Lung microvascular endothelial cell (primary cell): ENCODE results near the gene CPZ. TPM values are rescaled to one million over a fixed set of nuclear protein-coding genes. Genes with fewer than 3 reads are reported as not detected.
"Not testable (repeated sequence)": the region's sequence is repeated elsewhere in the genome, so short reads cannot be mapped to it uniquely, and the experiment has no call there.

Experiments used
- DNase-seq, 2 donors: peaks; one replicate each; pipeline versions ENCODE4 v3.0.0 to v3.0.0-alpha.2; 2010; ENCODE audit warnings: low read depth in 2 of 2
- total RNA-seq: library from RNA; depleted of rRNA; stranded (reverse); fragments of >200 nt; gene quantifications from 2 replicates; pipeline ENCODE4 v1.2.1, GENCODE V29; 2014

CPZ gene
- total RNA-seq, 1 donor from 2014 or later = not detected

DNA sequence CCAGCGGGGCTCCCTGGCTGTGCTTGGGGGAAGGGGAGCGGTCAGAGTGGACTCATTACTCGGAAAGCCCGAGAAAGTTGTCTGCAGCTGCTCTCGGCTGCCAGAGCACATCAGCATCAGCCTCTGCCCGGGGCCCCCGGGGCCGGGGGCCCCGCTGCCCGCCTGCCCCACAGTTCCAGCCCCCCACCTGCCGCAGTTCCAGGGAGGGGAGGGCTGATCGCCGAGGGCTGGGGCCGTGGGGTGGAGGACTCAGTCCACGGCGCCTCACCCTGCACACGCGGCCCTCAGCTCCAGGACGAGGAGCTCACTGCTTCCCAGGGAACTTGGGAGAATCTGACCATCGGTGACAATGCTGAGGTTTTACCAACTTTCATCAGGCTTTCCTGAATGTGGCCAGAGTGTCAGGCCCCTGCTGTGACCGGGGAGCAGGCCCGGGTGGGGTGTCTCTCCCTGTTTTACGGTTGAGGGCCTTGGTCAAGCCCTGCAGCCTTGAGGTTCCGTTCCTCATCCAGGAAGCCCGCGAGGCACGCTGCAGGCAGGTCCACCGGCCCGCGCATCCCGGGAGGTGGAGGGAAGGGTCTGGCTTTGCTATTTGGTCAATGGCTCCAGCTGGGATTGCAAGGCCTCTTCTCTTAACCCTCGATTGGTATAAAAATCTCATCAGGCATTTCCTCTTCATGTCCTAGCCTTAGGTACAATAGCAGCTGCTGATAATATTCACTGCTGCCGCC is 57.2 kb downstream of the CPZ start:
- no peak for DNase-seq

DNA sequence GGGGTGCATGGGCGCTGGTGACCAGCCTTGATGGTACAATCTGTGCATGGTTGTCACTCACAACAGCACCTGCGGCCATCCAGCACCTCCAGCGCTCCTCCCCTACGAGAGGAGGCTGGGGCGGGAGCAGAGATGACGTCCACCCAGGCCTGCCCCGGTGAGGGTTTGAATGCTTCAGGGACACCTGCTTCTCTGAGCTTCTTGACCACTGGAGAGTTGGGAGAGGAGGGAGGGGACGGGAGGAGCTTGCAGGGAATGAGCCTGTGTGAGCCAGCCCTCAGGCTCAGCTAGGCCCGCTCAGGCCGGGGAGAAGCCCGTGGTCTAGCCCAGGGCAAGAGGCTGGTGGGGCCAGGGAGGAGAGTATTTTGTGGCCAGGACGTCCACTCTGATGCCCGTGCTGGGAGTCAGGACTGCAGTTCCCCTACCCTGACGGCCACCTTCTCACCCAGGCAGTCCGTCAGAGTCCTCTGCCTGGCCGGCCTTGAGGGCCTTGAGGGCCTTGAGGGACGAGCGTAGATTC is 59.2 kb downstream of the CPZ start:
- no peak for DNase-seq

DNA sequence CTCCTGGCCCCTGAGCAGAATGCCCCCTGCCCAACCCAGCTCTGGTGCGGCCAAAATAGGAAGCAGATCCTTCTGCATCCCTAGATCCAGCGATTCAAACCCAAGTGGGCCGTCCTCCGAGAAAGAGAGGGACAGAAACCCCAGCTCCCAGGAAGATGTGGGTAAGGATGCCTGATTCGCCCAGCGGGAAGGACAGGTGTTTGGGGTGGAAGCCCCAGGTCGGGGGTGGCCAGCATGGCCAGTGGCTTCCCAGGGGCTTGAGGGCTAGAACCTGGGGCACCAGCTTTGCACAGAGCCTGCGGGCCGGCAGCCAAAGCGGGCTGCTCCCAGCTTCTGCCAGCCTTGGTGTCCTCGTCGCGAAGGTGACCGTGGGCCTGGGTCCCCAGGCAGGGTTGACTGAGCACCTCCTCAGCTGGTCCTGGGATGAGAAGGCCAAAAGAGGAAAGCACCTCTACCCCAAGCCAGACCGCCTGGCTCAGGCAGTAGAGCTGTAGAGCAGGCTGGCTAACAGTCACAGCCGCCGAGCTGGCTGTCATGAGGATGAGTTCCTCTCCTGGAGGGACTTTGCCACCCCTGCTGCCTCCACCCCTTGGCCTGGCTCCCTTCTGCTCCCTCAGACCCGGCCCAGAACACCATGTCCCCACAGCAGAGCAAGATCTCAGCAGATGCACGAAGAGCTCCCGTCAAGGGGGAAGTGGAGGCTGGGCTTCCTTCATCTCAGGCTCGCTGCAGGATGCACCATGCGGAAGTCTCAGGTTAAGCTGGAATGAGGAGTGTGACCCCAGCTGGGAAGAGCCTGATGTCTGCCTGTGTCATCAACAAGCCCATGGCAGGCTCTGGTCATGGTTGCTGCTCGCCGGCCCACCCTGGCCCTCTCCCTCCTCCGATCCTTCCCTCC is 59.9 kb downstream of the CPZ start:
- DNase-seq = no peak

DNA sequence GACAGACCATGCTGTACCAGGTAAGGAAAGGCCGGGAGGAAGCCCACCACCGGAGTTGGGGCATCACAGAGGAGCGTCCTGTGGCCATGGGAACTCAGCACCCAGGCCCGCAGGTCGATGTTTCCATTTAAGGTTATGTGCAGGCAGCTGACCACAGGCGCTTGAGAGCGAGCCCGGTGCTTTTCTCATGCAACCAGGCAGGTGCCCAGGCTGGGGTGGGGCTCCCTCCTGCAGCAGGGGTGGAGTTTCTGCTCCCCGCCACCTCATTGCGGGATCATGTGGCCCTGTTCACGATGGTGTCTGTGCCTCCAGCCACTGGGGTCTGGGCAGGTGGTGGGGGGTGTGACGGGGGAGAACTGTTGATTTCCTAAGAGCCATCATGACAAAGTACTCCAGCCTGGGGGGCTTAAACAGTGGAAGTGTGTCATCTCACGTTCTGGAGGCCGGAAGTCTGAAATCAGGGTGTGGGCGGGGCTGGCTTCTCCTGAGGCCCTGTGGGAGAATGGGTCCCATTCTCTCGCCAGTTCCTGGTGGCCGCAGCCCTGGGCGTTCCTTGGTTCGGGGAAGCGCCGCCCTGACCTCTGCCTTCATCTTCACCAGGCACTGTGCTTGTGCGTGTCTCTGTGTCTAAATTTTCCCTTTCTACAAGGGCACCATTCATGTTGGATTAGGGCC is 60.9 kb downstream of the CPZ start:
- DNase-seq = no peak

DNA sequence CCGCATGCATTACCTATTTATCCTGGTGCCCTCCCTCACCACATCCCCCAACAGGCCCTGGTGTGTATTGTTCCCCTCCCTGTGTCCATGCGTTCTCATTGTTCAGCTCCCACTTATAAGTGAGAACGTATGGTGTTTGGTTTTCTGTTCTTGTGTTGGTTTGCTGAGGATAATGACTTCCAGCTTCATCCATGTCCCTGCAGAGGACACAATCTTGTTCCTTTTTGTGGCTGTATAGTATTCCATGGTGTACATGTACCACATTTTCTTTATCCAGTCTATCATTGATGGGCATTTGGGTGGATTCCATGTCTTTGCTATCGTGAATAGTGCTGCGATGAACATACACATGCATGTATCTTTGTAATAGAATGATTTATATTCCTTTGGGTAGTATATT is 61.6 kb downstream of the CPZ start:
- DNase-seq = not testable (repeated sequence)

DNA sequence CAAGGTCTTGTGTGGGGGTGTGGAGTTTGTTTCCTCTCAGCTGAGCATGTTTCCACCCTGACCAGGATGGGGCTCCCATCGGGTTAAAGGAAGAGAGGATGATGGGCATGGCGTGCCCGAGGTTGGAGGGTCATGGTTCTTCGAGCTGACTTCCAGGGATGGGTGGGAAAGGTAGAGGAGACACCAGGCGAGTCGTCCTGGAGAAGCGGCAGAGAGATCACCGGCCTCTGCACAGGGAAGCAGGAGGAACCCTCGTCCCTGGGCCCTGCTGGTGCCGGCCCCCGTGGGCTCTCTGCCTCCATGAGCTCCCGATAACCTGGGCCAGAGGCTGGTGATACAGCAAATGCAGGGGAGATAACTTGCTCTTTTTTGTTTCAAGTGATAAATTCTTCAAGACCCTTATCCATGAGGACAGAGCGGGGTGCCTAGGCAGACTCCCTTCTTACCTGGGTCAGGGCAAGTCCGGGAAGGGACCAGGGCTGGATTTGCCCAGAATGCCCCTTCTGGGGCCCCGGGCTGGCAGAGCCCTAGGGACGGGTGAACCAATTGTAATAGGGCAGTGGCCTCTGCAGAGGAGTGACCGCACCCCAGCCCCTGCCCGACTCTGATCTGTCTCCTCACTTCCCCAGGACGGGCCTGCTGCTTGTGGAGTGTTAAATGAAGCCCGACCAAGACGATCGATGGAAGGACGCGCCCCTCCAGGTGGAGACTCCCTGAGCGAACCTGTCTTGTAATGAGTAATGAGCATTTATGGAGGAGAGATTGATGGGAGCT is 63.0 kb downstream of the CPZ start:
- no peak for DNase-seq

DNA sequence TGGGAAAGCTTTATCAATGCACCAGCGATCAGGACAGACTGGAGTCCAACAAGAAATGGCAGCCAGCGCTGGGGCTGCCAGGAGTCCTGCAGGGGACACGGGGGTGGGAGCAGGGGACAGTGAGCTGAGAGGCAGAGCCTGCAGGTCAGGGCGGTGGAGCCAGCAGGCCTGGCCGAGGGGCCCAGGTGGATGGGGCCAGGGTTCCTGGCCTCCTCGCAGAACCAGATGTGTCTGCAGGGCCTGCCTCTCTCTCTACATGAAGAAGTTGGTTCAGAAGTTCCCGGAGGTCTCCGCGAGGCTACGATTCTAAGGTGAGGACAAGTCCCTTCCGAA is 63.6 kb downstream of the CPZ start:
- DNase-seq = no peak

DNA sequence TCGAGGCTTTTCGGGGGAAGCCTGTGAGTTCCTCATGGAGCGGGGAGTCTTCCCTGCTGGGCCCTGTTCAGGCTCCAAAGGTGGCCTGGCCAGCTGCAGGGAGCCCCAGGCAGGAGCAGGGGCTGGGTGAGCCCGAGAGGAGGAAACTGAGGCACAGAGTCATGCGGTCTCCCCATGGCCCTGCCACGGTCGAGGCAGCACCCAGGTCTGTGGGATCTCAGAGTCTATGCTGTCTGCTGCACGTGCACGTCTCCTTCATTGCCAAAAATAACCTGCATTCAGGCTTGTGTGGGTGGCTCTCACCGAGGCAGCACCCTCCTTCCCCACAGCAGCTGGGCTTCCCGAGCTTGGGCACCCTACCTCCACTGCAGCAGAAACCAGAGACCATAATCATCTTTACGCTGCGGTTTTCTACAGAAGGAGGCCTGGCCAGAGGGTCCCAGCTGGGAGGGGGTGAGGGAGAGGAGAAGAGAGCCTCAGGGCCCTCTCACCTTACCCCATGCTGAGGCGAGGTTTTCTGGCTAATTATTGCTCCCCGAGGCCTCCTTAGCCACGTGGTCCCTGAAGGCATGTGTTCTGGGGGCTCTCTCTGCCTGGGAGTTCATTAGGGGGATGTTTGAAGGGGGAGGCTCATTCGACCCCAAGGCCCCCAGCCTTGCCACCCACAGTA is 64.3 kb downstream of the CPZ start:
- DNase-seq = no peak

DNA sequence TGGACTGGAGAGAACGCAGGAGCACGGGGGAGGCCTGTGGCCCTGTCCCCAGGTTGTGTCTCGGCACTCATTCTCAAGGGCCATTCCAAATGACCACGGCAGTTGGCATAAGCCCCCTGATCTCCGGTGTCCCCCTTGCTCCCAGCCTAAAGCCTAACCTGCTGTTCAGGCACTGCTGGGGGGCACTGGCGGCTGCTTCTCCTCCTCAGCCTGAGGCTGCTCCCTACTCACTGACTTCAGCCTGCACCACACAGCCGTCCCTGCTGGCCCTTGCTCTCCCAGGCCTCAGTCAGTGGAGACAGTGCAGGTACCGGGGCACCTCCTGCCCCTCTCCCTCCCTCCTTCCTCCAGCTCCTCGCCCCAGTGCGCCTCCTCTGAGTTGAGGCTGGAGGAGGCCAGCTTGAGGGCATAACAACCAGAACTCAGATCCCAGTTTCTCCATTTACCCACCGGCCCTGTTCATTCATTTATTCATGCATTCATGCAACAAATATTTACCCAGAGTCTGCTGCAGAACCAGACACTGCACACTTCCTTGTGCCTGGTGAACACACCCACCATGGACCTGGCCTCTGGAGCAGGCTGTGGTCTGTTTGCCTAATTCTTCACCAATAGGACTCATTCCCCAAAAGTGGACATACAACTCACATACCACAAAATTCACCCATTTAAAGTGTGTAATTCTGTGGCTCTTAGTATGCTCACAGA is 65.0 kb downstream of the CPZ start:
- no peak for DNase-seq

GRCh38 chr4:8662776-8663175 is 70.2 kb downstream of the CPZ start:
- no peak for DNase-seq

DNA sequence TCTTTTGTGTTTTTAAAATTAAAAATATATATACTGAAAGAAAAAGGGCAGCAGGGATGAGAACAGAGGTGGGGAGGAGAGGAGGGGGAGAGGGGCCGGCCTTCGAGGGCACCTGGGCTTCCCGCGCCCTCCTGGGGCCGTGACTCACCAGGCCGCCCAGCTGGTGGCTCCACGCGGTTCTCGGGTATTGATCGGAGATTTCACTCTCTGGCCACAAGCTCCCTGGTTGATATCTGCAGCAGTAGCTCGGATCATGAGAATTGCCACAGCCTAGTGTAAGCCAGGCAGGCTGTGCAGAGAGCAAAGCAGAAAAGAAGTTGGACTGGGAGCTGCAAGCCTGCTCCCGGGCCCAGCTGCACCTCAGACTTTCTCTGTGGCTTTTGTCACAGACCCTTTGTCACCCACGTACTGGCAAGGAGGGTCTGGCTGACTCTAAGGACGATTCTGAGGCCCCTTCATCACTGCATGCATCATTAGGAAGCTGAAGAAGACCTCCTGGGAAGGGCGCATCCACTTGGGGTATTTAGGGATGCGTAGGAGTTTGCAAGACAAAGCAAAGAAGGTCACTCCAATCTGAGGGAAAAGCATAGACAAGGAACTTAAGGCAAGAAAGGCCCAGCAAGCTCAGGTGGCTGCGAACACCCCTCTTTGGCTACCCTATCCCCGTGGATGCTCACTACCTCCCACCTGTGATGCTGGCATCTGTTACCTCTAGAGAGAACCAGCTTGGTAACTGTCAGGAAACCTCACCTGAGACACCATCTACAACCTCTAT is 71.7 kb downstream of the CPZ start:
- DNase-seq = no peak

GRCh38 chr4:8664976-8665375 is 72.4 kb downstream of the CPZ start:
- DNase-seq = no peak

GRCh38 chr4:8665406-8666360 is 73.1 kb downstream of the CPZ start:
- DNase-seq = no peak

- DNase-seq = no peak
These were observed 74.0 kb downstream of the CPZ start for GRCh38 chr4:8666581-8666980.
